Measurements from ENCODE around the gene KCND1. TPM values are rescaled to one million over a fixed set of nuclear protein-coding genes. Genes with fewer than 3 reads are reported as not detected.
"Not testable (repeated sequence)": the region's sequence is repeated elsewhere in the genome, so short reads cannot be mapped to it uniquely, and the experiment has no call there.

KCND1 gene
- total RNA-seq, 4 donors from 2014 or later = 0.78 to 2.7 (median 1.7) TPM

DNA sequence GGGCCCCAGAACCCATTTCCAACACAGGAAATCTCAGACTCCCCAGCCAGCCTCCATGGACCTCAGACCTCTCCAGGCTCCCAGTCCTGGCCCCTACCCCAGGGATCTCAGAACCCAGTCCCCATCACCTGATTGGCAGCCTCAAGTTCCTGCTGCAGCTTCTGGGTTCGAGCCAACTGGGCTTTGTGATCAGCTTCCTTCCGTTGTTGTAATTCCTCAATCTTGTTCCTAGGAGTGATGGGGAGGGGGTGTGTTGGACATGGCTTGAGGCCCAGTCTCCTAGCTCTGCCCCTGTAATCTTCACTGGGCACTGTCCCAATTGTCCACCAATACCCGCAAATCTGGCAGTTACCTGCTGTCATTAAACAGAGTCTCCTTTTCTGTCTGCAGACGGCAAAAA is 17.8 kb upstream of the KCND1 start:
- Histone ChIP-seq H3K9me3 (no peaks in the 10 kb centered on the region), H3K36me3 (peaks cover 0 to 82% of the 10 kb centered on the region in 2 donors), H3K4me1 (no peaks in the 10 kb centered on the region), H3K27me3 (no peaks in the 10 kb centered on the region), H3K27ac (no peak overlapping the region), H3K4me3 (no peak overlapping the region)
- no peak for TF ChIP-seq POLR2A (IDR thresholded peaks at IDR 0.05)
- no peak for TF ChIP-seq EP300 (IDR thresholded peaks at IDR 0.05)
- no peak for TF ChIP-seq CTCF (IDR thresholded peaks at IDR 0.05)
- no peak for TF ChIP-seq POLR2AphosphoS5 (IDR thresholded peaks at IDR 0.05)
- 87% methylated on average over 2 of the region's 4 CpGs; no CpG with 5 or more reads in 1 of the 2 donors for WGBS, 2 donors (ENCODE audit: low coverage in 1 of 2)
- ATAC-seq = no peak

DNA sequence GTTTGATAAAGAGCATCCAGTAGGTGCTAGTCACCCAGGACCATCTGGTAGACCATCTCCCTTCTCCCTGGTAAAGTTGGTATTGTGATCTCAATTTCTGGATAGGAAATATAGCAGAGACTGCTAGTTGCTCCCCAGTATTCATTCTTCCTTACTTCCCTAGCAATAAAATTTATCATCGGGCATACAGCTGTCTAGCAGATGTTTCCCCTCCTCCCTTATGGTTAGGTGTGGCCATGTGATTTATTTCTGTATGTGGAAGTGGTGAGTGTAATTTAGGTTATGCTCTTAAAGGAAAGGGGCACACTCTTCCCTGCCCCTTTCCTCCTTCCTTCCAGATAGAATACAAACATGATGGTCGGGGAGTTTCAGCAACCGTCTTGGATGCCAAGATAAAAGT is 12.3 kb upstream of the KCND1 start:
- Histone ChIP-seq H3K27ac (no peak overlapping the region), H3K9me3 (no peaks in the 10 kb centered on the region), H3K4me3 (no peak overlapping the region), H3K27me3 (no peaks in the 10 kb centered on the region), H3K4me1 (no peaks in the 10 kb centered on the region), H3K36me3 (peaks cover 0 to 90% of the 10 kb centered on the region in 2 donors)
- 86 to 90% methylated on average over 2 of the region's 3 CpGs for WGBS, 2 donors (ENCODE audit: low coverage in 1 of 2)
- ATAC-seq = no peak
- no peak for TF ChIP-seq CTCF (IDR thresholded peaks at IDR 0.05)
- TF ChIP-seq EP300 (IDR thresholded peaks at IDR 0.05) = no peak
- no peak for TF ChIP-seq POLR2A (IDR thresholded peaks at IDR 0.05)
- no peak for TF ChIP-seq POLR2AphosphoS5 (IDR thresholded peaks at IDR 0.05)

- TF ChIP-seq POLR2A (IDR thresholded peaks at IDR 0.05) = no peak
- no peak for TF ChIP-seq POLR2AphosphoS5 (IDR thresholded peaks at IDR 0.05)
- TF ChIP-seq EP300 (IDR thresholded peaks at IDR 0.05) = no peak
- no peak for TF ChIP-seq CTCF (IDR thresholded peaks at IDR 0.05)
- H3K4me1 ChIP-seq = no peaks in the 10 kb centered on the region
- H3K27me3 ChIP-seq = no peaks in the 10 kb centered on the region
- H3K27ac ChIP-seq = no peak overlapping the region
- no peaks in the 10 kb centered on the region for H3K9me3 ChIP-seq
- no peak for ATAC-seq
- 91% methylated on average over 11 of the region's 17 CpGs; no CpG with 5 or more reads in 1 of the 2 donors for WGBS, 2 donors (ENCODE audit: low coverage in 1 of 2)
- peaks cover 0 to 91% of the 10 kb centered on the region in 2 donors for H3K36me3 ChIP-seq
- no peak overlapping the region for H3K4me3 ChIP-seq
Observed at GRCh38 chrX:48983081-48983480, 11.4 kb upstream of the KCND1 start.

- ATAC-seq = no peak
- H3K36me3 ChIP-seq = peaks cover 0 to 94% of the 10 kb centered on the region in 2 donors
- WGBS, 2 donors (ENCODE audit: low coverage in 1 of 2) = 67% methylated on average over 3 of the region's 10 CpGs; no CpG with 5 or more reads in 1 of the 2 donors
Observed at GRCh38 chrX:48981178-48981577, 9.5 kb upstream of the KCND1 start.

DNA sequence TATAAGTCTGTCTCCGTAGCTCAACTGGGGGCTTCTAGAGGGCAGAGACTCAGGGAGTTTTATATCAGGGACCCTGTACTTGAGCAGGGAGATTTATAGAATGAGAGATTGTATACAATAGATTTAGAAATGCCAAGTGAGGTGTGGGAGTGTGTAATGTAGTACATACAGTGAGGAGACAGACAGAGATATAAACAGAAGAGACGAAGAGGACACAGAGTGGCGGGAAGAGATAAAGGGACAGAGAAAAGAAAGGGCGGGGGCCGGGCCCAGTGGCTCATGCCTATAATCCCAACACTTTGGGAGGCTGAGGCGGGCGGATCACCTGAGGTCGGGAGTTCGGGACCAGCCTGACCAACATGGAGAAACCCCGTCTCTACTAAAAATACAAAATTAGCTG is 8.7 kb upstream of the KCND1 start:
- ATAC-seq, H3K27ac ChIP-seq, H3K4me1 ChIP-seq, H3K27me3 ChIP-seq, H3K4me3 ChIP-seq, H3K9me3 ChIP-seq: not testable (repeated sequence)
- WGBS, 2 donors (ENCODE audit: low coverage in 1 of 2) = 66 to 81% methylated on average over 8 to 9 of the region's 10 CpGs
- H3K36me3 ChIP-seq = peaks cover 0 to 94% of the 10 kb centered on the region in 2 donors

More at GRCh38 chrX:48981178-48981577, 9.5 kb upstream of the KCND1 start:
- Histone ChIP-seq H3K27ac (no peak overlapping the region), H3K27me3 (no peaks in the 10 kb centered on the region), H3K4me3 (no peak overlapping the region), H3K9me3 (no peaks in the 10 kb centered on the region), H3K4me1 (no peaks in the 10 kb centered on the region)
- TF ChIP-seq POLR2AphosphoS5 (IDR thresholded peaks at IDR 0.05) = no peak
- no peak for TF ChIP-seq CTCF (IDR thresholded peaks at IDR 0.05)
- TF ChIP-seq EP300 (IDR thresholded peaks at IDR 0.05) = no peak
- no peak for TF ChIP-seq POLR2A (IDR thresholded peaks at IDR 0.05)

Data from gastroesophageal sphincter (tissue), 4 donors.